LNCAP (cell line): Measurements from ENCODE around the gene CD209.

Source experiments
- TF ChIP-seq, protein P1 (sequence below): fragments of 450-650 bp; IDR thresholded peaks from 2 replicates; pipeline ENCODE4 v1.5.1; 2017; ENCODE audit warnings: mild to moderate bottlenecking

The CD209 gene

DNA sequence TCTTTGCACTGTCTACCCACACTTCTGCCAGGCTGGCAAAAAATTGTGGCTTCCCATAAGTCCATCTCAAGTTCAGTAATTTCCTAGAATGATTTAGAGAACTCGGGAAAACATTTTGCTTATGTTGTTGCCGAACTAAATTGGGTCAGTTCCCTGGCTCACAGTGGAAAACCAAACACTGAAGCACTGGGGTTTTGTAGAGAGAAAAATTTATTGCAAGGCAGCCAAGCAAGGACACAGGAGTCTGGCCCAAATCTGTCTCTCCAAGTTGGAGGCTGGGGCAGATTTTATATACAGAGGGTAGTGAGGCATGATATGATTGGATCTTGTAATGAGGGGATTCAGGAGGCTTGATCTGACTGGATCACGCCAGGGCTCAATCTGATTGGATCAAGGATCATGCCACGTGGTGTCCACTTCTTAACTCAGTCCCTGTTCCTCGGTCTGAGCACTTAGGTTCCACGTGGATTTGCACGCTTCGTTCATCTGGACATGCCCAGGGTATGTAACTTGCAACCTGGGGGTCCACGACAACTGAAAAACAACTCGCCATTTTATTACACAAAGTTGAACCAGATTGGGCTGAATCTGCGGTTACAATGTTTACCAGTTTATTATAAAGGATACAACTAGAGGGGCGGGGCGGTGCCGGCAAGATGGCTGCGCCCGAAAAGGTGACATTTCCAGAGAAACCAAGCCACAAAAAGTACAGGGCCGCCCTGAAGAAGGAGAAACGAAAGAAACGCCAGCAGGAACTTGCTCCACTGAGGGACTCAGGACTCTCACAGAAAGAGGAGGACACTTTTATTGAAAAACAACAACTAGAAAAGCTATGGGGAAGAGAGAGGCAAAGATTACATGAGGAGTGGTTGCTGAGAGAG lies 7.3 kb downstream of the CD209 start:
- TF ChIP-seq, protein P1, sequence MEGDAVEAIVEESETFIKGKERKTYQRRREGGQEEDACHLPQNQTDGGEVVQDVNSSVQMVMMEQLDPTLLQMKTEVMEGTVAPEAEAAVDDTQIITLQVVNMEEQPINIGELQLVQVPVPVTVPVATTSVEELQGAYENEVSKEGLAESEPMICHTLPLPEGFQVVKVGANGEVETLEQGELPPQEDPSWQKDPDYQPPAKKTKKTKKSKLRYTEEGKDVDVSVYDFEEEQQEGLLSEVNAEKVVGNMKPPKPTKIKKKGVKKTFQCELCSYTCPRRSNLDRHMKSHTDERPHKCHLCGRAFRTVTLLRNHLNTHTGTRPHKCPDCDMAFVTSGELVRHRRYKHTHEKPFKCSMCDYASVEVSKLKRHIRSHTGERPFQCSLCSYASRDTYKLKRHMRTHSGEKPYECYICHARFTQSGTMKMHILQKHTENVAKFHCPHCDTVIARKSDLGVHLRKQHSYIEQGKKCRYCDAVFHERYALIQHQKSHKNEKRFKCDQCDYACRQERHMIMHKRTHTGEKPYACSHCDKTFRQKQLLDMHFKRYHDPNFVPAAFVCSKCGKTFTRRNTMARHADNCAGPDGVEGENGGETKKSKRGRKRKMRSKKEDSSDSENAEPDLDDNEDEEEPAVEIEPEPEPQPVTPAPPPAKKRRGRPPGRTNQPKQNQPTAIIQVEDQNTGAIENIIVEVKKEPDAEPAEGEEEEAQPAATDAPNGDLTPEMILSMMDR: no peak

- TF ChIP-seq, protein P1: no peak
These were observed 8.1 kb downstream of the CD209 start for GRCh38 chr19:7739211-7739755.

DNA sequence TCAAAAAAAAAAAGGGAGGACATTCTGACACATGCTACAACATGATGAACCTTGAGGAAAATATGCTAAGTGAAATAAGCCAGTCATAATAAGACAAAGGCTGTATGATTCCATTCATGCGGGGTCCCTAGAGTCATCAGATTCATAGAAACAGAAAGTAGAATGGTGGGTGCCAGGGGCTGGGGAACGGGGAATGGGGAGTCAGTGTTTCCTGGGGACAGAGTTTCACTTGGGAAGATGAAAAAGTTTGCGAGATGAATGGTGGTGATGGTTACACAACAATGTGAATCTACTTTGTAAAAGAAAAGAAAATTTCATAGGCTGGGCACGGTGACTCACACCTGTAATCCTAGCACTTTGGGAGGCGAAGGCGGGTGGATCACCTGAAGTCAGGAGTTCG lies 9.3 kb downstream of the CD209 start:
- TF ChIP-seq, protein P1: no peak

DNA sequence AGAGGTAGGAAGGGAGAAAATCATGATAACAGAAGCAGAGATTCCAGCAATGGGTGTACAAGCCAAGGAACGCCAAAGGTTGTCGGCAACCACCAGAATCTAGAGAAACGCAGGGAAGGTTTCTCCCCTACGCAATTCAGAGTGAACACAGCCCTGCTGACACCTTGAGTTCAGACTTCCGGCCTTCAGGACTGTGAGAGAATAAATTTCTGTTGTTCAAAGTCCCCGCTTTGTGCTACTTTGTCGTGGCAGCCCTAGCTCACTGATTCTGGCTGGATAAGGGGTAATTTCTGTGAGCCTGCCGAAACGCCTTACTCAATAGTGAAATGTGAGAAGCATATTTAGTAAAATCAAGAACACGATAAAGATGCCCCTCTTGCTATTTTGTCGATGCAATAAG lies 10.1 kb downstream of the CD209 start:
- TF ChIP-seq, protein P1: no peak

GRCh38 chr19:7736148-7736547 lies 11.2 kb downstream of the CD209 start:
- TF ChIP-seq, protein P1: no peak

- TF ChIP-seq, protein P1: no peak
These were observed 12.8 kb downstream of the CD209 start for GRCh38 chr19:7734220-7735203.

DNA sequence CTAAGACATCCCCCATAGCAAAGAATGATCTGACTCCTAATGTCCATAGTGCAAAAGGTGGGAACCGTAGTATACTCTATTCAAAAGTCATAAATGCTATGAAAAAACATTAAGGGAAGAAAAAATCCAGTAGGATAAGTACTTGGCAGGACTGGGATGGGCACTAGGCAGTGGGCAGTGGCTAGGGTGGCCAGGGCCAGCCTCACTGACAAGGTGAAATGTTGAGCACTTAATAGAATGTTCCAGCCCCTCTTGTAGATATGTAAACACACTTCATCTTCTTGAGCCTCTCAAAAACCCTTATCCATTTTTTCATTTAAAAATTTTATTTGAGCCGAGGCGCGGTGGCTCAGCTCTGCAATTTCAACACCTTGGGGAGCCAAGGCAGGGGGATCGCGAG lies 14.0 kb downstream of the CD209 start:
- TF ChIP-seq, protein P1: no peak
